HG02852 (cell line): ENCODE measurements around the gene TLR9.
"Not testable (repeated sequence)": the region's sequence is repeated elsewhere in the genome, so short reads cannot be mapped to it uniquely, and the experiment has no call there.

ENCODE experiments used
- ATAC-seq: cut with Tn5 transposase; IDR thresholded peaks from one replicate; pipeline ENCODE4 v1.9.1; 2021; ENCODE audit warnings: mild to moderate bottlenecking, moderate library complexity; ENCODE audit not compliant: unreplicated experiment

Gene TLR9

DNA sequence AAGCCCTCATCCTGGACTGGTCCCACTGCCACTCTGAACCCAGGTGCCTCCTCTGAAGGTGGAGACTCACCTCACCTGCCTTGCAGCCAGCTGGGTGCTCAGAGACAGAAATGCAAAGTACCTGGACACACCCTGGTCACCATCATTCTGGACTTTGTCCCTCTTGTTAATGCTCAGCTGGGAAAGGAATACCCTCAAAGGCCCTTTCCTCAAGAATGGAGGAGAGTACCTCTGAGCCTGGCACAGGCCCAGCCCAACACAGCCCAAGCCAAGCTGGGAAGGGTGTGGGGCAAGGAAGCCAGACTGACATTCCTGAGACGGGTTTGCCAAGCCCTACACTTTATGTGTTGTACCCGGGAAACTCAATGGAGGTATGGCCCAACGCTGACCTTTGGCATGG is 28.5 kb downstream of the TLR9 start:
- ATAC-seq = no peak

DNA sequence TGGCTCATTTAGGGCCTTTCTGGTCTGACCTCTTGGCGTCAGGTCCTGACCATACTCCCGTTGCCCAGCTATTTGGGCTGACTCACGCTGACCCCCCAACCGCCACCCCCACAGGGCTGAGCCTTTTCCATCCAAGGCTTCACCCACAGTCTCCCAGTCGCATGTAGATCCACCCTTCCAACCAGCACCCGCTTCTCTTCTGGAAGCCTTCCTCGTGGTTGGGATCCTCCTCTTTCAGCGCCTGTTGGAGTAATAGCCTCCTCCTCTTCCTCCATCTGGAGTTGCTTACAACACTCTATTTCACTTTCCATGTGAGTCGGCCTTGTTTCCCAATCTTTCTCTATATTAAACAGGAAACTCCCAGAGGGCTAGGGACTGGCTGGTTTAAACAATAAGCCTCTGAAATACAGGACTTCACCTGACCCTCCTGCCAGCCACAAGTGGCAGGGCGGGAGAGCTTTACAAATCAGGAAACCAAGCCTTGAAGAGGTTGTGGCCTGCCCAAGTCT is 29.6 kb downstream of the TLR9 start:
- ATAC-seq = no peak

DNA sequence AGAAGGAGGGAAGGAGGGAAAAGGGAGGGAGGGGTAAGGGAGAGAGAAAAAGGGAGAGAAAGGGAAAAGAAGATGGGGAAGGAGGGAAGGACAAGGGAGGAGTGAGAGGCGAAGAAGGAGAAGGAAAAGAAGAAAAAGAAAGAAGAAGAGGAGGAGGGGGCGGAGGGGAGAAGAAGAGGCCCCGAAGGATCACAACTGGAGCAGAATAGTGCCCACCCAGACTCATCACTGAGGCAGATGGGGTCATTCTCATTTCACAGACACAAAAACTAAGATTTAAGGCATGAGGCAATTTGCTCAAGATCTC is 30.2 kb downstream of the TLR9 start:
- no peak for ATAC-seq

DNA sequence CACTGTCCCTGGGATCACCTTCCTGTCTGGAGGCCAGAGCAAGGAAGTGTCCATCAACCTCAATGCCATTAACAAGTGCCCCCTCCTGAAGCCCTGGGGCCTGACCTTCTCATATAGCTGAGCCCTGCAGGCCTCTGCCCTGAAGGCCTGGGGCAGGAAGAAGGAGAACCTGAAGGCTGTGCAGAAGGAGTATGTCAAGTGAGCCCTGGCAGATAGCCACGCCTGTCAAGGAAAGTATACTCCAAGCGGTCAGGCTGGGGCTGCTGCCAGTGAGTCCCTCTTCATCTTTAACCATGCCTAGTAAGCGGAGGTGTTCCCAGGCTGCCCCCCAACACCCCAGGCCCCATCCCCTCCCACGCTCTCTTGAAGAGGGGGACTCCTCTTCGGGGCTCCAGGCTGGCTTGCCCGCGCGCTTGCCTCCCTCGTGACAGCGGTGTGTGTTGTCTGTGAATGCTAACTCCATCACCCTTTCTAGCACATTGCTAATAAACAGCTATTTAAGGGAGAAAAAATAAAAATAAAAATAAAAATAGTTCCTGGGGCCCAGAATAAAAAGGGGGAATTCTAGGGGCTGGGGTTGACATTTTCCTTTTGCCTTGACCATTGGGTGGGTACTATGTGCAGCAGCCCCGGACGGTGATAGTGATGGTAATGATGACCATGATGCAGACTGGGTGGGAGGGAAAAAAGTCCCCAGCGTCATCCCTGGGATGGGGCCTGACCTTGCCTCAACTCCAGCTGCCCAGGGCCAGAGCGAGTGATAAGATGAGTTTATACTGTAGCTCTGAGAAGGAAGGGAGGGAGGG is 30.8 kb downstream of the TLR9 start:
- ATAC-seq = no peak

DNA sequence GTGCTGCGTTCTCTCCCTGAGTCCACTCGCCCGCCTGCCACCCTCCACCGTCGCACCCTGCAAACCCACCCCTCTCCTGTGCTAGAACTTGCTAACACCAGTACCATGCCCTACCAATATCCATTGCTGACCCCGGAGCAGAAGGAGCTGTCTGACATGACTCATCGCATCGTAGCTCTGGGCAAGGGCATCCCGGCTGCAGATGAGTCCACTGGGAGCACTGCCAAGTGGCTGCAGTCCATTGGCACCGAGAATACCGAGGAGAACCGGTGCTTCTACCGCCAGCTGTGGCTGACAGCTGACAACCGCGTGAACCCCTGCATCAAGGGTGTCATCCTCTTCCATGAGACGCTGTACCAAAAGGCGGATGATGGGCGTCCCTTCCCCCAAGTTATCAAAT is 32.4 kb downstream of the TLR9 start:
- no peak for ATAC-seq

DNA sequence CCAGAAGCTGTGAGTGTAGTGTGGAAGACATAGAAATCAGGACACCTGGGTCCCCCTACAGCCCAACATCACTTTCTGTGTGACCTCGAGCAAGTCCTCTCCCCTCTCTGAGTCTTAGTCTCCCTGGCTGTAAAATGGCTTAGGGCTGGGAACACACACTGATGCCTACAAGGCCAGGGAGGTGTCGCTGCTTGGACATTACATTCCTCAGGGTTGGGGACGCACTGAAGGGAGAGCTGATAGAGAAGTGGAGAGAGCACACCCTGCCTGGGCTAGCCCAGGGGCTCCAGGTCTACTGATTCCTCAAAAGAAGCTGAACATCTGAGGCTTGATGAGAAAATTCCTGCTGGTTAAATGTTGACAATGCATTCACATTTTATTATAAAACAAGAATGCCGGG is 33.8 kb downstream of the TLR9 start:
- no peak for ATAC-seq

DNA sequence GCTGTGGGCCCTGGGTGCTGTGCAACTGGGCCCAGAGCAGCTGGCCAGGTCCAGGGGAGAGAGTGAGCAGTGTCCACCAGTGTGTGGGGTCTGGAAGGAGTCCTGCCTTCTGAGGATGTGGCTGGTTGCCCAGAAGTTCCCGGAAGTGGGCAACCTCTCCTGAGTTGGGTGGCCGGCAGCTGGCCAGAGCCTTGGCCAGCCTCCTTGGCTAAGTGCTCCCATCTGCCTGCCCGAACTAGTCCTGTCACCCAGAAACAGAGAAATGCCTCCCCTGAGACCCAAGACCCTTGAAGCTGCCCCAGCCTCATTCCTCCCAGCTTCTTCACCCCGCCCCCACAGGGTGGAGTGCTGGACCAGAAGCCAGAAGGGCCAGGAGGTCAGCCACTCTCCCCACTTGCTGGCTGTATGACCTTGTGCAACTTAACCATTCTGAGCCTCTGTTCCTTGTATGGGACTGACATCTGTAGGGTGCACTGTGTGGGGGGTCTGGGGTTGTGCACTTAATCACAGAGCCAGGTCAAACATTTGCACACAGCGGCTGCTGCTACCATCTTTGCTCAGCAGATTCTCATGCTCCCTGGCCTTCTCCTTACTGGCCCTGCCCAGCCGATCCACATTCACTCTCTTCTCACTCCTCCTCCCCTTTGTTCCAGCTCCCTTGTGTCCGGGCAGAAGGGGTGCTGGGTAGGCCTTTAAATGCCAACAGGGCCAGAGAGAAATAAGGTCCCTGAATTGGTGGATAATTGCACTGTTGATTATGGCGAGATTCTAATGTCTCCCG is 35.0 kb downstream of the TLR9 start:
- ATAC-seq = no peak

DNA sequence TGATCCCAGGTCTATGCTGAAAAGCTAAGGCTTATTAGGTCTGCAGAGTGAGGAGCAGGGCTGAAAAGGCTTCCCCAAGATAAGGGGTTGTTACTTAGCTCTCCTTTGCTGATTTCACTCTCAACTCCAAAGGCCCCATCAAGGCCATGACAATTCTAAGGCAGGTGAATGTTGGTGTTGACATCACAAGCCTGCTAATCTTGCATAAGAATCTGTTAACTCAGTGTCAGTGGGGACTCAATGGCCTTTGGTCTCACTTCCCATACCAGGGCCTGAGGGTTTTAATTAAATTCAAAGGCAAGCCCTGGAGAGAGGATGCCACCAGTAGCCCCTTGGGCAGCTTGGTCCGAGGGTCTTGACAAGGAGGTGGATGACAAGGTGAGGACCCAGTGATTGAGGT is 36.9 kb downstream of the TLR9 start:
- ATAC-seq = no peak

DNA sequence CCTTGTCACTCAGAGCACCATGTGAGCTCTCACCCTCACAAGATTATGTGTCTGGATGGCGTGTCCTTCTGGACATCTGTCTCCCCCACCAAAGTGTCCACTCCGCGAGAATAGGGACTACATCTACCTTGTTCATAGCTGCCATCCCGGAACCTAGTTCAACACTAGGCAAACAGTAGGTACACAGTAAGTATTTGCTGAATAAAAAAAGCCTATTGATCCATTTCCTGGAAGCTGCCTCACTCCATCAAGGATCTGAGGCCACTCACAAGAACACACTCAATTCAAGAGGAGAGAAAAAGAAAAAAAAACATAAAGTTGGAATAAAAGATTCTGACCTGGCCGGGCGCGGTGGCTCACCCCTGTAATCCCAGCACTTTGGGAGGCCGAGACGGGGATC is 38.7 kb downstream of the TLR9 start:
- ATAC-seq = no peak

DNA sequence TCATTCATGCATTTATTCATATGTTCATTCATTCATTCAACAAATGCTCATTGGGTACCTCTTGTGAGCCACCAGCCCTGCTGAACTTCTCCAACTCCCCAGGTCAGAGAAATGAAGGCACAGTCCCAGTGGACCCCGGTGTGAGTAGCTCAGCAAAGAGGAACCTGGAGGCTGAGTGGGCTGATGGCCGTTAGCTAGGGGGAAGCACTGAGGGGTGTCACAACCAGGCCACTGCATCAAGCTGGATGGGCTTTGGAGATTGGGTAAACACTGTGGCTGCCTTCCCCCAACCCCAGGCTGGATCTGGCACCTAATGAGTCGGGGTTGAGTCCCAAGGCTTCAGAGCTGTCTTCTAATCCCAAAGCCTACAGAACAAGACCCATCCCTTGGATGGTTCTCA is 39.6 kb downstream of the TLR9 start:
- no peak for ATAC-seq

DNA sequence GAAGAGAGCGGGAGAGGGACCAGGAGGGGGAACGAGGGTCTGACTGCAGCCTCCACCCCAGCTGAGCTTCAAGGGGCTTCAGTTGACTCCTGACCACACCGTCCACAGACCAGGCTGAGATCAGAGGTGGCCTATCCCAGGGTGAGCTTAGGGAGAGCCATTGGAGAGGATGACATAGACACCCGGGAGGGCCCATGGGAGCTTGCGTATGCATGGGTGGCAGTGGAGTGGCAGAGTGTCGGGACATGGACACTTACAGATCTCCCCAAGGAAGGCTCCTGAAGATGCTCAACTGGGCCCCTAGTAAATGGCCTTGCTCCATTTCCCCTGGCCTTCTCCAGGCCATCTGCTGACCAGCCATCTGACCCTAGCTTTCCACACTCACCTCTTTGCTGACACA is 40.1 kb downstream of the TLR9 start:
- no peak for ATAC-seq

DNA sequence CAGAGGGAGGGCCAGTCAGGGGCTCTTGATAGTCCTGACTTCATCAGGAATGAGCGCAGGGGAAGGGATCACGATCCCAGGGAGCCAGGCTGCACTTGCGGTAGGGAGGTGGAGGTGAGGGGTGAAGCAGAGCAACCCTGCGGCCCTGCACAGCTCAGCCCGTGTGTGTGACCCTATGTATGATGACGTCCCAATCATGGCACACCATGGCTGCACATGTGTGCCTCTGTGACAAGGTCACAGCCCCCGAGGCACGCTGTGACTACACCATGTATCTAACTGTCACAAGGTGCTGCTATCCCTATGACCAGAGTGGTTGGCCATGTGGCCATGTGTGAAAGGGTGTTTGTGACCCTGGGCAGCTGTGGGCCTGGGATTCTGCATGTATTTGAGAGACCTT is 40.8 kb downstream of the TLR9 start:
- ATAC-seq = no peak

DNA sequence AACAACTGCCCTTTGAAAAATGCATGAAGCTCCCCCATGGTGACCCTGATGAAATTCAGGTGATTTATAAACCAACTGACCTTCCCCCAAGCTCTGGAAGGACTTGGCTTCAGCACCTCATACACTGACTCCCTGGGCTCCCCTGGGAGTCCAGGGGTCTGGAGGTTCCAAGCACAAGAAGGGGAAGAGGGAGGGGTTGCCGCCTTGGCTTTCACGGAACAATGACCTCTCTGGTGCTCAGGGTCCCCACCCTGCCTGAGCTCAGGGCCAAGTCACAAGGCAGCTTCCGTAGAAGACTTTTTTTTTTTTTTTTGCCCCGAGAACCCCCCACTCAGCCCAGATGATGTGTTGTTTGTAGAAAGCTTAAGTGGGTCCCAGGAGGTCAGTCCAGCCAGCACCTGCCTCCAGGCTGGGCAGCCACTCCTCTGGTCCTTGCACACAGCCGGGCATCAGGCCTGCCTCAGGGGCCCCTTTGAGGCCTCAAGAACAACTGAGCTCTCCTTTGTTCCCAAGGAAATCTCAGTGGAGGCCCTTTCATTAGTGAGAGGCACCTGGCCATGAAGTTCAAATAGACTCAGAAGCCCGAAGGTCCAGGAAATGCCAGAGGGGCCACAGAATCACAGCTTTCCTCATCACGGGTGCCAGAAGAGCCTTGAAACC is 41.5 kb downstream of the TLR9 start:
- no peak for ATAC-seq

DNA sequence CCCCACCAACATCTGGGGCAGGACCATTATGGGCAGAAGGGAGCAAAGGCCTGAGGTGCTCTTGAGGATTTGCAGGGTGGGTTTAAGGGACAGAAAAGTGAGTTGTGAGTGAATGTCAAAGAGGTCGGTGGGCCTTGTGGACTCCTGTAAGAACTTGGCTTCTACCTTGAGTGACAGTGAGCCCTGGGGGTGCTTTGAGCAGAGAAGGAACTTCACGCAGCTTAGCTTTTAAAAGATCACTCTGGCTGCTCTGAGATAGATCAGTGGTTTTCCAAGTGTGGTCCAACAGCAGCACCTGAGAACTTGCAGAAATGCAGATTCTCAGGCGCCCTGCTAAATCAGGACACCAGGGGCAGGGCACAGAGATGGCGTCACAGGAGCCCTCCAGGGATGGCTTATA is 42.8 kb downstream of the TLR9 start:
- ATAC-seq = no peak

DNA sequence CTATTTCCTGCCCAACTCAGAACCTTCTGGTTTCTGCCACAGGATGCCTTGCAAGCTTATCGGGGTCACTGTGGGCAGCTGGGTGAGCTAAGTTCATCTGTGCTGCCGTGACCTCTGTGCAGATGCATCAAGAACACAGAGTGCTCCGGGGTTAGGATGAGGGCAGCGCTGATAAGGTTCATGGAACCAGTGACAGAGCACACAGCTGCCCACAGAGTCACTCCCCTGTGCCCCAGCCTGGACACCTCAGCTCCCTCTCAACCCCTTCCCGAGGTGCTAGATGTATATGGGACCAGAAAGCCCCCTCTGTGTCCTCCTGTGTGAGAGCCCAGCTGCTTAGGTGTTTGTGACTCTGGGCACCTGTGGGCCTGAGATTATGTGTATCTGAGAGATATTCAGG is 43.2 kb downstream of the TLR9 start:
- ATAC-seq = no peak

DNA sequence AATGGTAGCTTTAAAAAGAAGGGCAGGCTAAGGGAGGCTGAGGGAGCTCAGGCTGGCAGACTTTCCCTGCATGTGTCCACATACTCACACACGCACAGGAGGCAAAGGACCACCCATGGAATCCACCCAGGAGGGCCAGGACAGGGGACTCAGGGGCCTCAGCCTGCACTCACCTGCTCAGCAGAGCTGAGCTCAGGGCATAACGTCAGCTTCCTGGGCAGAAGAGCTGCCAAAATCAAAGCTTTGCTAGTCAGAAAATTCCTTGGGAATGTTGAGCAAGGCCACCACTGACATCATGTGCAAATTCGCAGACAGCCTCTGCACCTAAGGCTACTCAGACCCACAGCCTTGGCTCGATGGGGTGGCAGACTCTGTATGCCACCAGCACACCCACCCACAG is 43.9 kb downstream of the TLR9 start:
- no peak for ATAC-seq

DNA sequence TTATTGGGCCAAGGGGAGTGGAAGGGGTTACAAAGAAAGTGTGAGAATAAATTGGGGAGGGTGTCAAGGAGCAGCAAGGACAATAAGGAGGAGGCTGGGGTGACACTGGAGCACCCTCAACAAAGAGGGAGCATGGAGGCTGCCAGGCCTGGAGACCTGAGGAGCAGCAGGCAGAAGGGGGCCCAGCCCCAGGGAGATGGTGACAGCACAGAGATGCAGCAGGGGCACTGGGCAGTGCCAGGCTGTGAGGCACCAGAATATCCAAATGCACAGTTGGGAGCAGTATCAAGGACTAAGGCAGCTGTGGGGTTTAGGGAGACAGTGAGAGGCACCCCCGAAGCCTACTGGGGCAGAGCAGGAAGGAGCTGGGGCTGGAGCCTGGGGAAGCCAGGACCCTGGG is 46.9 kb downstream of the TLR9 start:
- ATAC-seq = no peak

DNA sequence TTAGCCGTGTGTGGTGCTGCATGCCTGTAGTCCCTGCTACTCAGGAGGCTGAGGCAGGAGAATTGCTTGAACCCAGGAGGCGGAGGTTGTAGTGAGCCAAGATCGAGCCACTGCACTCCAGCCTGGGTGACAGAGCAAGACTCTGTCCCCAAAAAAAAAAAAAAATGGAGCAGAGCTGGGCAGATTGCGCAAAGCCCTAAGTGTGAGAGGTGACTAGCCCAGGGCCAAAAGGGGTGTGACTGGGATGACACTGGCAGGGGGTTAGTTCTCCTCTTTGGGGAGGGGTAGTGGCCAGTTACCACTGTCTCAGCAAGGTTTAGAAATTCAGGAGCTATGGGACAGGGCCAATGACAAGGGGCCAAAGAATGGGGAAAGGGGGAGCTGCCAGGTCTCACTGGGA is 47.3 kb downstream of the TLR9 start:
- not testable (repeated sequence) for ATAC-seq

DNA sequence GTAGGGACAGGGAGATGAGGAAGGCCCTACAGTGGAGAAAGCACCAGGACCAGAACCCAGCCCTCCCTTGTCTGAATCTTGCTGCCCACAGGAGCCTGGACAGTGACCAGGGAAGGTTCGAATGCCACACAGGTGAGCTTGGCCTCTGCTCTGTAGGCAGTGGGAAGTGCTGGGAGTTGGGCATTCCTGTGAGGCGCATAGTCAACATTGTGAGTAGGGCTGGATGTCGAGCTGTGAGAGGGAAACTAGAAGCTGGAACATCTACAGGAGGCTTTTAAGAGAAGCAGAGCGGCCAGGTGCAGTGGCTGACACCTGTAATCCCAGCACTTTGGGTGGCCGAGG is 47.8 kb downstream of the TLR9 start:
- no peak for ATAC-seq

DNA sequence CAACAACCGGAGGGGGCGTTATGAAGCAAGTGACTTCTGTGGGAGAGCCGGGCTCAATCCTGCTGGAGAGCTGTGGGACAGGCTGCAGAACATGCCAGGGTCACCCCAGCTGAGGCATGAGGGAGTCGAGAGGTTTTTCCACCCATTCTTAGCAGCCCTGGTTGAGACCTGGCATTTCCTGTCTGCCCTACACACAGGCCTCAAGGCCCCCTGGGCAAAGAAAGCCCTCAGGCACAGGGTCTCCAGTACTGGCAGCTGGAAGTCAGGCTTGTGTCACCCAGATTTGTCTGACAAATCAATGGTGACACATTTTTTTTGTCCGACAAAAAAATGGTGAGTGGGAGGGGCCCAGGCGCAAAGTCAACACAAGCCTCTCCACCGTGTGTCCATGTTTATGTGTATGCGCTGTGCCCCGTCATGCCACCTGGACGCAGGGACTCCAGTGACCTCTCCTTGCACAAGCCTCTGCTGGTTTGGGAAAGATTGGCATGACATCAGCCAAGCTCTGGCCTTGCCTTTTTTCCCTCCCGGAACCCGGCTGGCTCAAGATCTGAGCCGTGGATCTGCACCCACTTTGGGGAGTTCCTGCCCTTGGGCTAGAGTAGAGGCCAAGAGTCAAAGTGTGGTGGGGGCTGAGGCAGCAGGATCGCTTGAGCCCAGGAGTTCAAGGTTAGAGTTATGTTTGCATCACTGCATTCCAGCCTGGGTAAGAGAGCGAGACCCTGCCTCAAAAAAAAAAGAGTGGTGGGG is 48.3 kb downstream of the TLR9 start:
- ATAC-seq = no peak

DNA sequence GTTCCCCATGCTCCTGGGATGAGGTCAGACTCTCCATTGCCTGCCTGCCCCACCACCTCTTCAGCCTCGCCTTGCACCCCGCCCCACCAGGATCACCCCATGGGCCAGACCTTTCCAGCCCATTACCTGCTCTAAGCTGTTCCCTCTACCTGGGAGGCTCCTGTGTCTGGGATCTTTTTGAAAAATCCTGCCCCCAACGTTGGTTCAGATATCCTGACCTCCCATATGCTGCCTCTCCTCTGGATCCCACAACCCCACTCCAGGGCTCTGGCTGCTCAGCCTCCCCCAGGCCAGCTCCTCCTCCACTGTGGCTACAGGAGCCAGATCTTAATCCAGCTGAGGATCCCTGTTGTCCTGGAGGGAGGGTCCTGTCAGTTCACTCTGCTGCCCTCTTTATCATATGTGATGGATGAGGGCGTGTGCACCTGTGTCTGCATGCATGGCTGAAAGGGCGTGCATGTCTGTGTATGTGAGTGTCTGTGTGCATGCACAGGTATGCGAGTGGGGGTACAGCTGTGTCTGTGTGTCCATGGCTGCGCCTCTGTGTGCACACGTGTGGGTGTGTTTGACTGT is 49.2 kb downstream of the TLR9 start:
- no peak for ATAC-seq
